ENCODE measurements around the gene ARHGEF6. TPM values are rescaled to one million over a fixed set of nuclear protein-coding genes. Genes with fewer than 3 reads are reported as not detected.

Gene ARHGEF6
- total and polyA plus RNA-seq, 2 experiments from 2014 or later = 3.5 to 3.7 TPM

DNA sequence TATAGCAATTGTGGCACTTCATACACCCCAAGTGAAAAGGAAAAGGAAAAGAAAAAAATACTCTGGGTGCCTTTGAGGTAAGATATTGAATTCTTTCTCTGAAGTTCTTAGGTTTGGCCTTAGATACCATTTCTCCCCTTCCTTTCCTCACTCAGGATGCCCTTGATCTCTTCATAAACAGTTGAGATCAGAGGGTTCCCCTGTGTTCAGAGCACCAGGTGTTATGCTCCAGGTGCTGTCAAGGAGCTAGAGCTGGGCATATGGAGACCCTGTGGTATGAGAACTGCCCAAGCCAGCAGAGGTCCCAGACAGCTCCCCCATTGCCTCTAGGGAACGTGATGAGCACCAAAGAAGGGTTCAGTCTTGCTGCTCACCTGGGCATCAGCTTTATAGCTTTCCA is 149.9 kb downstream of the ARHGEF6 start:
- TF ChIP-seq EZH2phosphoT487 (IDR thresholded peaks at IDR 0.05; ENCODE audit: low read depth, severe bottlenecking, unreplicated experiment) = no peak
- TF ChIP-seq, protein P1, sequence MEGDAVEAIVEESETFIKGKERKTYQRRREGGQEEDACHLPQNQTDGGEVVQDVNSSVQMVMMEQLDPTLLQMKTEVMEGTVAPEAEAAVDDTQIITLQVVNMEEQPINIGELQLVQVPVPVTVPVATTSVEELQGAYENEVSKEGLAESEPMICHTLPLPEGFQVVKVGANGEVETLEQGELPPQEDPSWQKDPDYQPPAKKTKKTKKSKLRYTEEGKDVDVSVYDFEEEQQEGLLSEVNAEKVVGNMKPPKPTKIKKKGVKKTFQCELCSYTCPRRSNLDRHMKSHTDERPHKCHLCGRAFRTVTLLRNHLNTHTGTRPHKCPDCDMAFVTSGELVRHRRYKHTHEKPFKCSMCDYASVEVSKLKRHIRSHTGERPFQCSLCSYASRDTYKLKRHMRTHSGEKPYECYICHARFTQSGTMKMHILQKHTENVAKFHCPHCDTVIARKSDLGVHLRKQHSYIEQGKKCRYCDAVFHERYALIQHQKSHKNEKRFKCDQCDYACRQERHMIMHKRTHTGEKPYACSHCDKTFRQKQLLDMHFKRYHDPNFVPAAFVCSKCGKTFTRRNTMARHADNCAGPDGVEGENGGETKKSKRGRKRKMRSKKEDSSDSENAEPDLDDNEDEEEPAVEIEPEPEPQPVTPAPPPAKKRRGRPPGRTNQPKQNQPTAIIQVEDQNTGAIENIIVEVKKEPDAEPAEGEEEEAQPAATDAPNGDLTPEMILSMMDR (IDR thresholded peaks at IDR 0.05; ENCODE audit: poor library complexity) = no peak
- TF ChIP-seq EZH2 (IDR thresholded peaks at IDR 0.05; ENCODE audit: borderline replicate concordance) = no peak
- H3K27ac ChIP-seq = no peak overlapping the region
- H3K79me2 ChIP-seq = no peaks in the 10 kb centered on the region
- H2AFZ ChIP-seq = no peak overlapping the region
- WGBS (ENCODE audit: low lambda C conversion rate, missing lambda C conversion rate) = 30% methylated on average over 1 of the region's 1 CpG
- H3K9me2 ChIP-seq (replicated peaks; ENCODE audit: insufficient read depth) = no peaks in the 10 kb centered on the region
- no peaks in the 10 kb centered on the region for H3K36me3 ChIP-seq (replicated peaks; ENCODE audit: insufficient read depth, low read depth)
- no peaks in the 10 kb centered on the region for H4K20me1 ChIP-seq (ENCODE audit: insufficient read depth, poor library complexity, severe bottlenecking)
- no peak overlapping the region for H3K4me3 ChIP-seq
- no peaks in the 10 kb centered on the region for H3K4me1 ChIP-seq (ENCODE audit: insufficient read depth)
- H3K4me2 ChIP-seq = no peak overlapping the region
- H3K27me3 ChIP-seq = no peaks in the 10 kb centered on the region
- DNase-seq (ENCODE audit: low spot score) = no peak
- no peaks in the 10 kb centered on the region for H3K9me3 ChIP-seq (ENCODE audit: low read depth)

DNA sequence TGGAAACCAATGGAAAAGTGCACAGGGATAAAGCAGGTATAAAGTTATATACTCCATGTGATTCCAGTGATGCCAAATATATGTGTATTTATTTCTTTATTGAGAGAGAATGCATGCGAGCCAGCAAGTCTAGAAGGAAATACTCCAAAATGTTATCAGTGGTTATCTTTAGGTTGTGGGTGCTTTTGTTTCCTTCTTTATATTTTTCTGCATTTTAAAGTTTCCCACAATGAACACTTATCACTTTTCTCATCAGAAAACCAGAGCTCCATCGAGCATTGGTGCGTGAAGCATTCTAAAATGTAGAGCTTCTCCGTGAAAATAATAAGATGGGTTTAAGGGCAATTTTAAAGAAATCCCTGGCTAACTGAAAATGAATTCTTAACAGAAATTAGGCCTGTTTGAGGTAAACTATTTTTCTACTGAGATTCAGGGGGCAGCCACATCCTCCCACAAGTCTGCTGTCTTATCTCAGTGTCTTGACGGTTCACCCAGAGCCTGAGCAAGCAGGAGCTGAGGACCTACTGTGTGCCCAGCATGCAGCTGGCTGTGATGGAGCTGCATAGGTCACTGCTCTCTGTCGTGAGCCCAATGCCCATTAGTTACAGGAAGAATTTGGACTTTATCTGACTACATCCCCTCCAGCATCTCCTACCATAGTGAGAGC is 151.5 kb downstream of the ARHGEF6 start:
- no peak for DNase-seq (ENCODE audit: low spot score)
- H3K9me3 ChIP-seq (ENCODE audit: low read depth) = no peaks in the 10 kb centered on the region
- H3K4me1 ChIP-seq (ENCODE audit: insufficient read depth) = no peaks in the 10 kb centered on the region
- H3K4me3 ChIP-seq = no peak overlapping the region
- 64% methylated on average over 6 of the region's 6 CpGs for WGBS (ENCODE audit: low lambda C conversion rate, missing lambda C conversion rate)
- H3K27ac ChIP-seq = no peak overlapping the region
- H3K9me2 ChIP-seq (replicated peaks; ENCODE audit: insufficient read depth) = no peaks in the 10 kb centered on the region
- no peaks in the 10 kb centered on the region for H3K27me3 ChIP-seq
- no peak overlapping the region for H3K4me2 ChIP-seq
- no peak for TF ChIP-seq EZH2phosphoT487 (IDR thresholded peaks at IDR 0.05; ENCODE audit: low read depth, severe bottlenecking, unreplicated experiment)
- TF ChIP-seq, protein P1 (IDR thresholded peaks at IDR 0.05; ENCODE audit: poor library complexity) = no peak
- no peak for TF ChIP-seq EZH2 (IDR thresholded peaks at IDR 0.05; ENCODE audit: borderline replicate concordance)
- no peaks in the 10 kb centered on the region for H3K79me2 ChIP-seq
- no peaks in the 10 kb centered on the region for H3K36me3 ChIP-seq (replicated peaks; ENCODE audit: insufficient read depth, low read depth)
- no peak overlapping the region for H2AFZ ChIP-seq
- H4K20me1 ChIP-seq (ENCODE audit: insufficient read depth, poor library complexity, severe bottlenecking) = no peaks in the 10 kb centered on the region

DNA sequence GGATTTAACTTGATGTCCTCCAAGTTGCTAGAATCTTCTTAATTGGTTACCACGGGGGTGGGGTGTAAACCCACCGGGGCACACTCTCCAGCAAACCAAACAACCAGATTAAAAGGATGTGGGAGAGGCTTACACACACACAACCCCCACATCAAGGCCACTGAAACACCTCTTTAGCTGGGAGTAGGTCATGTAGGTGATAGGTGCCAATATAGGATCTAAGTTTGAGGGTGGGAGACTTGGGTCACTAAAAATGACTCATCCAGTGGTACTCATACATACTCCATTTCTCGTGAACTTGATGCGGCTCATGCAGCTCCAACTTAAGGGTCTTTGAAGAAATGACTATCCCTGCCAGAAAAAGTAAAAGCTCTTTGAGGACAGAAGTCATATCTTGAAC is 153.3 kb downstream of the ARHGEF6 start:
- WGBS (ENCODE audit: low lambda C conversion rate, missing lambda C conversion rate) = 61% methylated on average over 4 of the region's 4 CpGs
- no peaks in the 10 kb centered on the region for H3K9me2 ChIP-seq (replicated peaks; ENCODE audit: insufficient read depth)
- no peak overlapping the region for H2AFZ ChIP-seq
- no peaks in the 10 kb centered on the region for H3K4me1 ChIP-seq (ENCODE audit: insufficient read depth)
- no peaks in the 10 kb centered on the region for H3K79me2 ChIP-seq
- H3K36me3 ChIP-seq (replicated peaks; ENCODE audit: insufficient read depth, low read depth) = no peaks in the 10 kb centered on the region
- H3K27me3 ChIP-seq = no peaks in the 10 kb centered on the region
- DNase-seq (ENCODE audit: low spot score) = no peak
- H3K4me3 ChIP-seq = no peak overlapping the region
- H4K20me1 ChIP-seq (ENCODE audit: insufficient read depth, poor library complexity, severe bottlenecking) = no peaks in the 10 kb centered on the region
- no peak overlapping the region for H3K27ac ChIP-seq
- H3K4me2 ChIP-seq = no peak overlapping the region
- H3K9me3 ChIP-seq (ENCODE audit: low read depth) = no peaks in the 10 kb centered on the region
- TF ChIP-seq EZH2 (IDR thresholded peaks at IDR 0.05; ENCODE audit: borderline replicate concordance) = no peak

DNA sequence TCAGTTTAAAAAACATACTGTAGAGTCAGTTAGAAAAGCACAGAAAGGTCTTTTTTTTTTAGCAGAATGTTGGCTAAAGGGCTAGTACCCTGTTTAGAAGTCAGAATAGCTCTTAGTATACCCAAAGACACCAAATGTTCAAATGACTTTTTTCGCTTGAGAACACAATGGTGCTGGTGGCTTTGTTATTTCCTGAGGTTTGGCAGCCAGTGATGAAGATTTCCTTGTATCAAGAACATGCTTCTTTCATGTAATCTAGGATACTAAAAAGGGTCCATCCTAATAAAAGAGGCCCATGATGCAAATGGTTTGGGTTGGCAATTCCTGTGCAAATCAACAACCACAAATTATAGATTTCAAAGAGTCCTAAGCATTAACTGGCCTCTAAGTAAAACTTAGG is 153.8 kb downstream of the ARHGEF6 start:
- TF ChIP-seq EZH2phosphoT487 (IDR thresholded peaks at IDR 0.05; ENCODE audit: low read depth, severe bottlenecking, unreplicated experiment) = no peak
- TF ChIP-seq EZH2 (IDR thresholded peaks at IDR 0.05; ENCODE audit: borderline replicate concordance) = no peak
- TF ChIP-seq, protein P1 (IDR thresholded peaks at IDR 0.05; ENCODE audit: poor library complexity) = no peak
- Histone ChIP-seq H3K9me2 (replicated peaks; ENCODE audit: insufficient read depth) (no peaks in the 10 kb centered on the region), H4K20me1 (ENCODE audit: insufficient read depth, poor library complexity, severe bottlenecking) (no peaks in the 10 kb centered on the region), H3K27ac (no peak overlapping the region), H3K27me3 (no peaks in the 10 kb centered on the region), H3K79me2 (no peaks in the 10 kb centered on the region), H2AFZ (no peak overlapping the region), H3K4me2 (no peak overlapping the region), H3K4me1 (ENCODE audit: insufficient read depth) (no peaks in the 10 kb centered on the region), H3K4me3 (no peak overlapping the region), H3K9me3 (ENCODE audit: low read depth) (no peaks in the 10 kb centered on the region), H3K36me3 (replicated peaks; ENCODE audit: insufficient read depth, low read depth) (no peaks in the 10 kb centered on the region)
- 70% methylated on average over 1 of the region's 1 CpG for WGBS (ENCODE audit: low lambda C conversion rate, missing lambda C conversion rate)
- no peak for DNase-seq (ENCODE audit: low spot score)

Data from hepatocyte (in vitro differentiated cells).